Hindlimb muscle (tissue), 1 donor: ENCODE measurements around the gene MYH15. TPM values are rescaled to one million over a fixed set of nuclear protein-coding genes. Genes with fewer than 3 reads are reported as not detected.

Source experiments
- polyA plus RNA-seq: library from polyadenylated mRNA; unstranded; fragments of 120-200 nt; gene quantifications from one replicate; pipeline ENCODE4 v1.2.1, GENCODE V29; 2013; ENCODE audit not compliant: insufficient read length

The MYH15 gene
- polyA plus RNA-seq, 1 donor = 0.23 TPM

Other genes with a start within 250 kb of the MYH15 start
- gene HHLA2, start 214.0 kb downstream of the MYH15 start, polyA plus RNA-seq = not detected
- 7.8 TPM for gene CIP2A, start 78.8 kb upstream of the MYH15 start, polyA plus RNA-seq
- 17.8 TPM for gene DZIP3, start 79.1 kb upstream of the MYH15 start, polyA plus RNA-seq
- gene RETNLB, start 246.8 kb upstream of the MYH15 start, polyA plus RNA-seq = not detected